Astrocyte of the cerebellum (primary cell): ENCODE measurements around the gene SLC35F3.
"Not testable (repeated sequence)": the region's sequence is repeated elsewhere in the genome, so short reads cannot be mapped to it uniquely, and the experiment has no call there.

Experiments used
- DNase-seq: peaks from one replicate; pipeline ENCODE4 v3.0.0-alpha.2; 2011; ENCODE audit warnings: low read depth
- H3K4me3 ChIP-seq: 2 replicates; pipeline ENCODE4 v1.5.1; 2011; ENCODE audit warnings: mild to moderate bottlenecking, low read depth, low read length, moderate library complexity
- in situ Hi-C: cut with HindIII; loops from 2 replicates; pipeline ENCODE4 v1.10.0; 2017; ENCODE audit warnings: low sequenced_read_pairs
- TF ChIP-seq, protein P1 (sequence below): IDR thresholded peaks from 2 replicates; pipeline ENCODE4 v1.5.1; 2012; ENCODE audit warnings: low read length, low read depth, moderate library complexity, mild to moderate bottlenecking; ENCODE audit errors: missing control alignments

Gene SLC35F3

DNA sequence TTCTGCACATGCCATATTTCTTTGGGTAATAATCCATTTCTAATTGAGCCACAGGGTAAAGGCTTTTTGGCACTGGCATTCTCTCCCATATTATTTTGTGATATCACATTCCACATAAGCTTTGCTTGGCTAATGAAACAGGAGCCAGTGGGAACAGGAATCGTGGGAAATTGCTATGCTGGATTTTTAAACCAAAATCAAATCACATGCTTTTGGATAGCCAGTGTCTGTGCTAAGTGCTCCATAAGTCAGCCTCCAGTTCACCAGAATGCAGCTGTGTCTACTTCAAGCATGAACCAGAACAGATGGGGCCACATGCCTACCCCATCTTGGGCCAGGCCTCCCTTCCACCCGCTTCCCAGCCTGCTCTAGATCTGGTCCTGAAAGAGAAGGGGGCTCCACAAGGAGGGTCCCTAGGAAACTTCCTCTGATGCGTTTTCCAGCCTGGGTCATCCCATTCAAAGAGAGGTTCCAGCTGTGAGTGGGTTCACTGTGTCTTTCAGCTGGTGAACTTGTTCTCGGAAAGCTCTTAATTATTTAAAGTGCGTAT lies 337.5 kb downstream of the SLC35F3 start:
- DNase-seq, result no peak
- TF ChIP-seq, protein P1, sequence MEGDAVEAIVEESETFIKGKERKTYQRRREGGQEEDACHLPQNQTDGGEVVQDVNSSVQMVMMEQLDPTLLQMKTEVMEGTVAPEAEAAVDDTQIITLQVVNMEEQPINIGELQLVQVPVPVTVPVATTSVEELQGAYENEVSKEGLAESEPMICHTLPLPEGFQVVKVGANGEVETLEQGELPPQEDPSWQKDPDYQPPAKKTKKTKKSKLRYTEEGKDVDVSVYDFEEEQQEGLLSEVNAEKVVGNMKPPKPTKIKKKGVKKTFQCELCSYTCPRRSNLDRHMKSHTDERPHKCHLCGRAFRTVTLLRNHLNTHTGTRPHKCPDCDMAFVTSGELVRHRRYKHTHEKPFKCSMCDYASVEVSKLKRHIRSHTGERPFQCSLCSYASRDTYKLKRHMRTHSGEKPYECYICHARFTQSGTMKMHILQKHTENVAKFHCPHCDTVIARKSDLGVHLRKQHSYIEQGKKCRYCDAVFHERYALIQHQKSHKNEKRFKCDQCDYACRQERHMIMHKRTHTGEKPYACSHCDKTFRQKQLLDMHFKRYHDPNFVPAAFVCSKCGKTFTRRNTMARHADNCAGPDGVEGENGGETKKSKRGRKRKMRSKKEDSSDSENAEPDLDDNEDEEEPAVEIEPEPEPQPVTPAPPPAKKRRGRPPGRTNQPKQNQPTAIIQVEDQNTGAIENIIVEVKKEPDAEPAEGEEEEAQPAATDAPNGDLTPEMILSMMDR, result no peak
- in situ Hi-C loops, result no loop called here
- no peak overlapping the region for H3K4me3 ChIP-seq

DNA sequence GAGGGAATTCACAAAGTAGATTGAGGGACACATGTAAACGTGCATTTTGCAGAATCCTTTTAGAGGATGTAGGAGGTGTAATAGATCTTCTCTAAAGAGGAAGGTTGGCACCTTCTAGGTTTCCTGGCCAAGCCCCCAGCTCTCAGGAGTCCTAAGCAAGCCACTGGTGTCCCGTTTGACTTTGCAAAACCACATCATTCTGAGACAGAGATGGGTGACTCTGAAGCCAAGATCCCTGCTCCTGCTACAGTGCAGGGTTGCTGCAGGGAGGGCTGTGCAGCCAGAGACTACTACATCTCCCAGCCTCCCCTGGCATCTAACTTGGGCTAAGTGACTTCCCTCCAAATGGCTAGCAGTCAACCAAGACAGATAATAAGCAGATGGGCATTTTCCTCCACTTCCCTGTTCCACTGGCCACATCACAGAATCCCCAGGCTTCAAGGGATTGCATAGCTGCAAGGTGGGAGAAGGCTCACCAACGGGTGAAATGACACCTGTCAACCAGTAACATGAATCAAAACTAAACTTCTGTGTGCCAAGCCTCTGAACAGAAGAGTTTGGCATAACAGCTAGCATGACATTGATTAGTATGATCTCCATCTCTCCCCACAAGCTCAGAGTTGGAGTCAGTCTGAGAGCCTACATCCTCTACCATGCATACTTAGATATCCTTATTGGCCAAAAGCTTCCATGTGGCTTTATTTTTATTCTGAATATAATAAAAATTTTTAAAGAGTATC lies 339.2 kb downstream of the SLC35F3 start:
- in situ Hi-C loops, result no loop called here
- DNase-seq, result no peak
- TF ChIP-seq, protein P1, result no peak
- H3K4me3 ChIP-seq, result no peak overlapping the region

DNA sequence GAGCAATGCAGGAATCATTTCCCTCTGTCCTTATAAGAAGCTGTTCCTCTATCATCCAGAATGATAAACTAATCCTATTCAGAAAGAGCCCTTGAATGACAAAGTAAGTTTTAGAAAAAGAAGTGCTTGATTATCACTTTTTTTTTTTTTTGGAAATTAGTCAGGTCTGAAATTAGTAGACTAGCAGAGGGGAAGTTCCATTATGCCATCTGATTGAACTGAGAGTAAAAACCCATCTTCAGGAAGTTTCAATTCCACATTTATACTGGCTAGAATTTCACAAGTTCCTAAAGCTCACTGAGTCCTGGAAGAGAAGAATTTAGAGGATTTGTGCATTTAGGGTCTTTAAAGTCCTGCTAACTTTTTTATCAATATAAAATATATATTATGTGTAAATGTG lies 340.0 kb downstream of the SLC35F3 start:
- TF ChIP-seq, protein P1, result no peak
- no peak for DNase-seq
- in situ Hi-C loops, result no loop called here
- no peak overlapping the region for H3K4me3 ChIP-seq

DNA sequence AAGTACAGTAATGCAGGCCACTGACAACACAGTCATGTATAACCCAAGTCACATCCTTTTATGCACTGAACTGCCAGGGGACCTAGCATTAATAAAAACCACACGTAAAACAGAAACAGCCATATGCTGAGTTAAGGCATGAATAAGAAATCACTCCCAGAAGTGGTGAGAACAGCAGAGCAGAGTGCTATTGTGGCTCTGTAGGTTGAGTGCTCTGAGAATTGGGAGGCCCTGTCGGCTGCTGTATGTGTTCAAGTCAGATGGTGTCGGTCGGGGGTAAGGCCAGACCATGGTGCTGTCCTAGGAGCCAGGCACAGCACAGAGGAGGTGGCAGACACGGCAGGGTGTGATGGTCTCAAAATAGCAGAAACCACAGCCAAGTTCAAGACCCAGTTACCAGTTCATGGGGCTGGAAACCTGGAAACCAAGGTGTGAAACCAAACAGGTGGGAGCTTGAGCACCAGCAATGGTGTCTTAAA lies 342.2 kb downstream of the SLC35F3 start:
- in situ Hi-C loops, result no loop called here
- TF ChIP-seq, protein P1, result no peak
- H3K4me3 ChIP-seq, result no peak overlapping the region
- DNase-seq, result no peak

DNA sequence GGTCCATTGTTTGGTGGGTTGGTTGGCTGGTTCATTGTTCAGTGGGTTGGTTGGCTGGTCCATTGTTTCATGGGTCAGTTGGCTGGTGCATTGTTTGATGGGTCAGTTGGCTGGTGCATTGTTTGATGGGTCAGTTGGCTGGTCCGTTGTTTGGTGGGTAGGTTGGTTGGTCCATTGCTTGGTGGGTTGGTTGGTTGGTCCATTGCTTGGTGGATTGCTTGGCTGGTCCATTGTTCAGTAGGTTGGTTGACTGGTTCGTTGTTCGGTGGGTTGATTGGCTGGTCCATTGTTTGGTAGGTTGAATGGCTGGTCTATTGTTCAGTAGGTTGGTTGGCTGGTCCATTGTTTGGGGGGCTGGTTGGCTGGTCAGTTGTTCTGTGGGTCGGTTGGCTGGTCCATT lies 343.3 kb downstream of the SLC35F3 start:
- DNase-seq, in situ Hi-C loops, H3K4me3 ChIP-seq: not testable (repeated sequence)

DNA sequence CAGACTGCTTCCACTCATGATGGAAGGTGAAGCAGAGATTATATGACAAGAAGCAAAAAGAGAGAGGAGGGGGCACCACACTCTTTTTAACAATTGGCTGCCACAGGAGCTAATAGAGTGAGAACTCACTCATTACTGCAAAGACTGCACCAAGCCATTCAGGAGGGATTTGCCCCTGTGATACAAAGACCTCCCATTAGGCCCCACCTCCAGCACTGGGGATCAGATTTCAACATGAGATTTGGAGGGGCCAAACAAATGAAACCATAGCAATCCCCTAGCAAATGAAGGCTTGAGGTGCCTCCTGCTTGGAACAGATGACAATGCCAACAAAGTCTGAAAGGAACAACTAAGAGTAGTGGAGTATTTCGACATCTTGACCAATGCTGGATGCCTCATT lies 346.3 kb downstream of the SLC35F3 start:
- in situ Hi-C loops, result no loop called here
- no peak overlapping the region for H3K4me3 ChIP-seq
- DNase-seq, result no peak
- TF ChIP-seq, protein P1, result no peak

DNA sequence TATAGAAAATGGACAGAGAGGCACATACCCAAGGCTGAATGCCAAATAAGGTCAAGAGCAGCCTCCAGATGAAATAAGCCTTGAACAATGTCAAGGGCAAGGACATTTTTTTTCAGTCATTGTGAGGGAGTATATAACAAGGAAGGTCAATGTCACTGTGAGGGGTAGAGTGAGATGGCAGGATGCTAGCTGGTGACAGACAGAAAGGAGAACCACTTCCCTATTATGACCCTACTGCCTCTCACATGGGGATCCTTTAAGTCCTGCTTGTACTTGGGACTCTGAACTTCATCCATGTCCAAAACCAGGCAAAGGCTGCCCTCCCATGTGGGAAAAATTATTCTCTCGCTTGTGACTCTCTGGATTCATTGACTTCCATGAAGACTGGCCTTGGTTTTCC lies 349.3 kb downstream of the SLC35F3 start:
- no peak for DNase-seq
- TF ChIP-seq, protein P1, result no peak
- H3K4me3 ChIP-seq, result no peak overlapping the region
- in situ Hi-C loops, result no loop called here
